ENCODE measurements around the gene PTPRT.

PTPRT gene

GRCh38 chr20:43189554-43190331 is at the start of gene PTPRT:
TSS of gene PTPRT (minus strand) at chr20:43189906. CDS start at chr20:43189733, 173 bp downstream.
- DNase-seq: no peak

GRCh38 chr20:43238833-43239232 is 49.1 kb upstream of the PTPRT start:
- DNase-seq: no peak

- no peak for DNase-seq
Measured at GRCh38 chr20:43238266-43238665, 48.6 kb upstream of the PTPRT start.

GRCh38 chr20:43237651-43238168 is 48.0 kb upstream of the PTPRT start:
- no peak for DNase-seq

GRCh38 chr20:43235998-43236397 is 46.3 kb upstream of the PTPRT start:
- no peak for DNase-seq

DNA sequence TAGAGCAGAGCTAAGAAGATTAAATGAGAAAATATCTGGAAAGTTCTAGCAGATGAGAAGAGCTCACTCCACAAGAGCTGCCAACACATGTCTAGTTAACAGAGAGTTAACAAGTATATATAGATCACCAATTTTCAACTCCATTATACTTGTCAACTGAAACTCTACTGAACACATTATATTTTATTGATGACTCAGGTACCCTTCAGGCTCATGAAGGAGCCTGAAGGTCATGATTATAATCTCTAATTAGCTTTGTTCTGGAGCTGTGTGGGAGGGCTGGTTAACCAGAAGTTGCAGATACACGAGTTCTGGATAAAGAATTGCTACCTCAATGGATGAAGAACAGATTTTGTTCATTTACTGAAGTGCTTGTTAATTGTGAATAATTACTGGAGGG is 42.1 kb upstream of the PTPRT start:
- no peak for DNase-seq

GRCh38 chr20:43229696-43230095 is 40.0 kb upstream of the PTPRT start:
- DNase-seq: no peak

DNA sequence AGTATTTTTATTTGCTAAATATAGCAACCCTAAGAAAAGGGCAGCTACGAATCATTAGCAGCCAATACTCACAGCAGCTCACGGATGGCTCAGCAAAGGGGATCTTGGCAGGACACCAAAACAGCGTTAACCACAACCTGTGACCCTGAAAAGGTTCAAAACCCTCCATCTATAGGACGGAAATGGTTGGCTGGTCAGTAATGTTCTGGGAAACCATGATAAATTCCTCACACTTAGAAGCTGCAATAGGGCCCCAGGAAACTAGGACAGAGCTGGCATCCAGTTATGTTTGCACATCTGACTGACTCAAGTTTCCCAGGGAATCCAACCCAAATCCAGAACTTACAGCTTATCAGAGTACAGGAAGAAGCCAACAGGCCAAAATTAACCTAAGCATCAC is 30.9 kb upstream of the PTPRT start:
- peak; percentile 16 for DNase-seq

DNA sequence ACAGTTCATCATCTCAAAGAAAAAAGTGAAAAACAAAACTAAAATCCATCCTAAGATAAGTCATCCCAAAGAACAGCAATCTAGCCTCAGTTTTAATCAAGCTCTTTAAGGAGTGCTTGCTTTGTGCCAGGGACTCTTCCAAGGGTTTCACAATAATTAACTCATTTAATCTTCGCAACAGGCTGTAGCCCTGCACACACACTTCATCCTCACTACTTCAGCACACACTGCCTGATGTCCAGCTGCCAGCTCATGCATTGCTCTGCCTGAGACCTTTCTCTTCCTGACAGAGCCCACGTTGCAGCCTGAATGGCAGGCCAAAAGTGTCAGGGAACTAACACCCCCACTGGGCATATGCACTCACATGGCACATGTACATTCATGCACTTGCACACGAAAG is 21.2 kb upstream of the PTPRT start:
- no peak for DNase-seq

DNA sequence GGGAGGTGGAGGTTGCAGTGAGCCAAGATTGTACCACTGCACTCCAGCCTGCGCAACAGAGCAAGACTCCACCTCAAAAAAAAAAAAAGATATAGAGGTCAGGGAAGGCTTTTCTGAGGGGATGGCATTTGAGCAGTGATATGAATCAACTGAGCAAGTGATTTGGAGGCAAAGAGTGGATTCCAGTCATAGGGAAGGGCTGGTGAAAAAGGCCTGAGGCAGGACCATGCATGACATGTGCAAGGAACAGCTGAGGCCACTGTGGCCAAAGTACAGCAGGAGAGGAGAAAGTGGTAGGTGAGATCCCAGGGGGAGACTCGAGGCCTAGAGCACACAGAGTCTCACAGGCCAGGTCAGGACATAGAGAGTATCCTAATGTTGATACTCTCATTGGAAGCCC is 20.1 kb upstream of the PTPRT start:
- no peak for DNase-seq

GRCh38 chr20:43205699-43206098 is 16.0 kb upstream of the PTPRT start:
- DNase-seq: no peak

GRCh38 chr20:43202100-43202499 is 12.4 kb upstream of the PTPRT start:
- no peak for DNase-seq

- no peak for DNase-seq
Measured at GRCh38 chr20:43198607-43199006, 8.9 kb upstream of the PTPRT start.

- DNase-seq: no peak
Measured at GRCh38 chr20:43196243-43196642, 6.5 kb upstream of the PTPRT start.

DNA sequence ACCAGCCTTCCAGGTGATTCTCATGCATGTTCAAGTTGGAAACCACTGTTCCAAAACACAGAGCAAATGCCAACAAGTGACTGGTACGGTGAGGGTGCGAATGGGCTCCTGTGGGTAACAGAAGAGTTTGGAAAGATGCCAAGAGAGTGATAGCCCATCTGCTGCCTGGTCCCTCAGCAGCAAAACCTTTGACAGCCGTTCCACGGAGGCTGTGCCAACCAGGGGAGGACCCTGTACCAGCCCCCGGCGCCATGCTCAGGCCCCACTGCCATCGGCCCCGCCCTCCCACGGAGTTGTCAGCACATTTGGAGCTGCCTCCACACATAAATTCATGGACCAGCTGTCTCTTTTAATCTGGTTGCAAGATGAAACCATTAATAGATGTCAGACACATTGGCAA is 4.4 kb upstream of the PTPRT start:
- no peak for DNase-seq

DNA sequence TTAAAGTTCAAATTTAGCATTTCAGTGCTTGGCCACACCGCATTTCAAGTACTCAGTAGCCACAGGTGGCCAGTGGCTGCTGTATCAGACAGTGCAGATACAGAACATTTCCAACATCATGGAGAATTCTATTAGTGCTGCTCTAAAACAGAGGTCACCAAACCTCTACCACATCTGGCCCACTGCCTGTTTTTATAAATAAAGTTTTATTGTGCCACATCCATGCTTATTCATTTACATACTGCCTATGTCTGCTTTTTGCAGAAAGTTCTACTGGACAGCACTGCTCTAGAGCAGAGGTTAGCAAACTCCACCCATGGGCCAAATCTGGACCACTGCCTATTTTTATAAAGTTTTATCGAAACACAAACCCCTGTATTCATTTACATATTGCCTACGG is 3.7 kb upstream of the PTPRT start:
- no peak for DNase-seq

DNA sequence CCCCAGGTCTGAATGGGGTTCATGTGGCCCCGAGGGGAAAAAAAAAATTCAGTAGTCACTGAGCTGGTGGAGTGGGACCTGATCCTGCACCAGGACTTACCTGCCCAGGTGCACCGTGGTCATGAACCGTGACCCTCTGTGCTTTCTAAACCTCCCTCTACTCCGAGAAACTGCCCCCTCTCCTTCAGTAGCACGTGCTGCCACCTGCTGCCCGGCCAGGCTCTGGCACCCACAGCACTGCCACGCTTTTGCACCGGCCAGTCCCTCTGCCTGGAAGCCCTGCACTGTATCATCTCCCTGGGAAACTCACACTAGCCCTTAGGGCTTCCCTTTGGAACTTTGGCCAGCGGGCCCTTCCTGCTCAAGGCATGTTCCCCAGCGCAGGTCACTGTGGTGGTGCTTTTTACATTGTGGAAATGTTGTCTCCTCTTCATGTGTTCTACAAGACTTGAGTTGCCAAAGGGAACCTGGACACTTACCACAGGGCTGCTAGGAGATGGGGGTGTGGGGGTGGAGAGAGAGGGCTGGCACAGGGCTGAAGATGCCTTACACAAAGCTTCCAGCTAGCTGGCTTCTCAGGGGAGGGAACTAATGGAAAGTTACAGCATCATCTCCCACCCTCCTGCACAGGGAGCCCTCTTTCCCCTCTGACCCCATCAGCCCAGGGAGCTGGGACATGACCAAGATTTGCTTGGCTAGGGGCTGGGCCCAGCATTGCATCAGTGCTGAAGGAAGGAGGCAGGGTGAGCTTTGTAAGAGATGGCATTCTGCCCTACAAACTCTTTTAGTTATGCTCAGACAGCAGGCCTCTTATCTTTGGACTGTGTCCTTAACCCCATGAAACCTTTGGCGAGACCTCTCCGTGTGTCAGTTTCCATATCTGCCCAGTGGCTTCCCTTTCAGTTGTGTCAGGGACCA is 2.5 kb upstream of the PTPRT start:
- no peak for DNase-seq

- no peak for DNase-seq
Measured at GRCh38 chr20:43191143-43191542, 1.4 kb upstream of the PTPRT start.

DNA sequence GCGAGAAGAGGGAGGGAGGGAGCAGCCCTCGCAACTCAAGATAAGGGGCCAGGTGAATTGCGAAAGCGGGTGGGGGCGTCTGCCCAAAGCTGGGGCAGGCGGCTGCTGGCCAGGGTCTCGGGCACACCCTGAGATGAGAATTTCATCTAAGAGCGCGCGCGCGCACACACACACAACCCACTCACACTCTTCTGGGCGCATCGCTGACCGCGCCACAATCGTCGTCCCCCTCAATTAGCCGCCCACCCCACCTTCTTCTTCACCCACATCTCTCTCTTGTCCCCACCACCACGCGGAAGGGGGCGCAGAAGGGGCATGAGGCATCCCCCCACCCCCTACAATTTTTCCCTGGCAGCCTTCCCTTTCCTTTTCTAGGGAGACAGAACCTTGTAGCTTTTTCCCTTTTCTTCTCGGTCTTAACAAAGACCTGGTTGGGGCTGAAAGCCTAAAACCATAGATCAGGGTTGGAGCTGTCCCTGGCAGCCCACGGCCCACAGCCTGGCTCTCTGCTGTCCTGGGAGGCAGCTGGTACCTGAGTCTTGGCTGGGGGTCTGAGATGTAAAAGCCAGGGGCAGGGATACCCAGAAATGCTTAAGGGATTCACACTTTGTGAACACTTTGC is 737 bp upstream of the PTPRT start:
- DNase-seq: no peak

- DNase-seq: no peak
Measured at GRCh38 chr20:43188861-43189553, 699 bp downstream of the PTPRT start.

DNA sequence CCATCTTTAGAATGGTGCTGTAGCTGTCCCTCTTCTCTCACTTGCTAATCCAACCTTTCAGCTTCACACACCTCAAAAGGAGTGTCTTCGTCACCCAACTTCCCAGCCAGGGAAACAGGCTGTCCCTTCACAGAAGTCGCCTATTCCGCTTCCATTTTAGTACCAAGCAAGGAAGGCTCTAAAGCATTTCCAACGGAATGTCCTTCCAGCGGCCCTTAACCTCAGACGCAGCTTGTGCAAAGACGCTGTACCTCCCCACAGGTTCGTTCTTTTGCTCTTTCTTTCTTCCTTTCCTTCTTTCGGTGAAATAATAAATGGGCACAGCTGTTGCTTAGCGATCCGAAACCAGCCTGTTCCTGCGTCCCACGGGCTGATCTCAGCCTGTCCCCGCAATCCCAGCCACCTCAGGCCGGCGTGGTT is 1.5 kb downstream of the PTPRT start:
- no peak for DNase-seq

GRCh38 chr20:43187476-43188233 is 2.1 kb downstream of the PTPRT start:
- peak; percentile 39 for DNase-seq
